GM11168 (cell line): ENCODE results near the gene KRT33B.
"Not testable (repeated sequence)": the region's sequence is repeated elsewhere in the genome, so short reads cannot be mapped to it uniquely, and the experiment has no call there.

ENCODE experiments used
- in situ Hi-C: fragments of 300-500 bp; cut with MboI; formaldehyde crosslinking; loops from one replicate; pipeline ENCODE4 v1.12.0; 2022; ENCODE audit warnings: low sequenced_read_pairs; ENCODE audit not compliant: unreplicated experiment

The KRT33B gene

DNA sequence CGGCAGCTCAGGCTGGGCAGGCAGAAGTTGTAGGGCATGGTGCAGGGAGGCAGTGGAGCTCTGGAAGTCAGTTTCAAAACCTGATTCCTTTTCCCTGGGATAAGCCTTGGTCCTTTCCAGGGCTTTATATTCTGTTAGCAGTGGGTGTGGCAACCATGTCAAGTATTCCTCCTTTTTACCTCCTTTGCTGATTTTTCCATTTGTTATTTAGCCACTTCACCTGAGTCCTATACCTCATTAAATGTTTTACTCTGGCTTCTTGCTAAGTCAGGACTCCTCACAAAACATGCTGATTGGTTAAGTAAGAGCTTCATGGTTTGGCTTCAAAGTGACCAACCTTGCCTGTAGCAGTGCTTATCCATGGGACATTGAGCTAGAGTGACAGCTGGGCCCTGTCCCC, at the start of gene KRT33B:
Gene KRT33B, minus strand, starts transcription at position 101 of the 400 bp plus-strand sequence. Its CDS starts 63 bp downstream, at position 38.
- in situ Hi-C loops, result no loop called here

DNA sequence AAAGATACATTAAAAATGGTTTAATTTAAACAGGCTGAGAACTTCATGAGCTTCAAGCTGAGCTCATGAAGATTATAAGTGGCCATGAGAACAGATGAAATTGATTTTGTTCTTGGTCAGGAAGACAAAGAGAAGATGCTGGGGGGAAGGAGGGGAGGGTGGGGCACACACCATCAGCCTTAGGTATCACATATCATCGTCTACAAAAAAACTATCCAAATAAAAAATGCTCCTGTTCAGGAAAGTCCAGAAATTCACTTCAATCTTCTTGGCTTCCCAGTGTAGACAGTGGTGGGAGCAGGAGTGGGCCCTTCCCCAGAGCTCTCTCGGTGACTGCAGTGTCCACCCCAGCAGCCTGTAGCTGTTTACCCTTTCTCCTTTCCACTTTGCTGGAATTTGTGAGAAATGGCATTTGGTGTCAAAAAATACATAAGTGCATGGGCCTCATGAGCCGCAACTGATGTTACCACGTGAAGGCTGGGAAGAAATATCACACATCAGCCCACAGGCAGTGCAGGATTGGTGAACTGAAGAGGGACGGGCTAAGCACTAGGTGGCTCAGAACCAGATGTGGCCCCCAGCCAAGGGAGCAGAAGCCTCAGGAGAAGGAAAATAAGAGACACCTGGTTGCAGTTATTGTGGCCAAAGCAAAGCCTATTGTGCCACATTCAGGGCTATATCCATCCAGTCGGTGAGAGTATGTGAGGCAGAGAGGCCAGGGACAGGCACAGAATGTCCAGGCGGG, 48.7 kb upstream of the KRT33B start:
- in situ Hi-C loops, result no loop called here

DNA sequence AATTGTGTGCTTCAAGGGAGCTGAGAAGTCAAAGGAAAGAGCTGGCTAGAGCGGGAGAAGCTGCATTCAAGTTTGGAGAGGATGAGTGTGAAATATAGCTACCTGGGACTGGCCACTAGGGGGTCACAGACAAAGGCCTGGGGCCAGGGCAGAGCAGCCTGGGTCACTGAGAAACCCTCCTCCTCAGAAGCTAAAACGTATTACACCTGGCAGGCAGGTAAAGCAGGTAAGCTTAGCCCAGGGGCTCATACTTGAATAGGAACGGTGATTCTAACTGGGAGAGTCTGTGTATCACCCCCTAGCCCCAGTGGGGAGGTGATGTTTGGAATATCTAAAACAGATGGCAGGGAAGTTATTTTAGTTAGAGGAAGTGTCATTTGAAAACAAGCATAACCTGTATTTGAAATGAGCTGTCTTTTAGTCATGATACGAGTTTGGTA, 48.0 kb upstream of the KRT33B start:
- in situ Hi-C loops, result no loop called here

DNA sequence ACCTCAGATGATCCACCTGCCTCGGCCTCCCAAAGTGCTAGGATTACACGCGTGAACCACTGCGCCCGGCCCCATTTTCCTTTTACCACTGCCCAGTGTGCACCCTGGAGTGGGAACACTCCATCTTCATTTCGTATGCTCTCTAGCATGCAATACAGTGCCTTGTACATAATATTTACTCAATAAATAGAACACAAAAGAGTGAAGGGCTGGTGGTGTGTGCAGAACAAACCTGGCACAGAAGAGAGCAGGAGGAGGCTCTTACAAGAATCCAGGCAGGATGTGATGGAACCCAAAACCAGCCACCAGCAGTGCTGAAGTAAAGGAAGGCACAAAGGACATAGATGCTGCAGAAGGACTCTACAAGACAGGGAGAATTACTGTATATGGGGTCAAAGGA, 47.5 kb upstream of the KRT33B start:
- in situ Hi-C loops, result no loop called here

DNA sequence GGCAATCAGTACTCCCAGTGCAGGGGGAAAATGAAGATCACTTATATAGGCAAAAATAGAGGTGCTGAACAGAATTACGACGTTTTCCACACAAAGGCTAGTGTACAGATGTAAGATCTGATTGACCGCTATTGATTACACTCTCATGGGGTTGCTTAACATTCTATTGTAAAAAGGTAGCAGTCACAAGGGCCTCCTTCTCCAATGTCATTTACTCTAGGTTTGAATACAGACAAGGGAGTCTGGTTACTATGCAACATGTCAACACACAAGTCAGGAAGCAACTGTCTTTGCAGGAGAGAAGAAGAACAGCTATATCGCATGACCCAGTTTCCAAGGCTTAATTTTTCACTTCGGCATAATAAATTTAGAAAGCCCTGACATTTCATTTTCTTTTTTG, 46.9 kb upstream of the KRT33B start:
- in situ Hi-C loops, result no loop called here

DNA sequence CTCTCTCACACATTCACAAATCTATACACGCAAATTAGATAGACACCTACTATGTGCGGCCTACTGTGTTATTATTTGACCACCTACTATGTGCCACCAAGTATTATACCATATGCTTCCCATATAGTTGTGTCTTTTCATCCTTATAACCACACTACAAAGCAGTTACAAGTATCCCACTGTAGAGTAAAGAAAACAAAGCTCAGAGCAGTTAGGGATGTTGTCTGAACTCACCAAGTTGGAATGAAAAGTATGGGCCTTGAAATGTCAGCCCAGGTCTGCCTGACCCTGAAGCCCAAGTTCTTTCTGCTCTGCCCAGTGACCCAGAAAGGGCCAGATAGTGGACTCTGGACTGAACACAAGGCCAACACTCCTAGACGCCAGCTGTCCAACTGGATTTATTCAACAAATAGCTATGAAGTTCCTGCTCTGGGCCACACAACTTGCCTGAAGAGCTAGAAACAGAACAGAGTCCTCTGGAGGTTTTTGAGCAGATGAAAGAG, 46.3 kb upstream of the KRT33B start:
- in situ Hi-C loops, result no loop called here

DNA sequence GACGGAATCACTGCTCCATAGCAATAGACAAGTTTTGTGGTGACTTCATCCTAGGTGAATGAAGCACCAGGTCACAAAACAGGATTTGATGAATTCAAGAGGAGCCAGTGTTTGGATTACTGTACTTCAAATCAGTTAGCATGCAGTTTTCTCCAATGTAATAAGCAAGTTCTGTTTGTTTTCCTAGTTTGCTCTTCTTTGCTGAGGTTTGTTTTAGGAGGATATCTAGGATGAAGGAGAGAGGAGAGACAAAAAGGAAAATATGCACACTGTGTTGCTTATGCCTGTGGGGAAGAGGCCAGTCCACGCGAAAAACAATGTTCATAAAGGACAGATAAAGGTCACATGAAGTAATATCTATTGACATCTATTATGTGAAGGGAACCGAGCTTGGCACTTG, 45.8 kb upstream of the KRT33B start:
- in situ Hi-C loops, result no loop called here

DNA sequence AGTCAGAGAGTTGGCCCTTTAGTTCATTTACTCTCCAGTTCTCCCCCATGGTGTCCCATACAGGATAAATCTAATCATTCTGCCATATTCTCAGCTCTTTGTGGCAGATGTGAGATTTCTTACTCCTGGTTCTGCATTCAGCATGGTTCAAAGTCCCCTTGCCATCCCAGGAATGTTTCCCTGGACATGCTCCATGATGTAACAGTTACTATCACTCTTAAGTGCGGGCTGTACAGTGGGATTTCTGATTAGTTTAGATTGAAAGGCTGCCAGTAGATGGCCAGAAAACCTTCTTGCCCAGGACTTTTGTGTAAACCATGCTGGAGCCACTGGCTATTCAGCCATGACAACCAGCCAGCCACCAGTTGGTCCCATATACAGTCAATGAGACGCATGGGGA, 44.4 kb upstream of the KRT33B start:
- in situ Hi-C loops, result no loop called here

DNA sequence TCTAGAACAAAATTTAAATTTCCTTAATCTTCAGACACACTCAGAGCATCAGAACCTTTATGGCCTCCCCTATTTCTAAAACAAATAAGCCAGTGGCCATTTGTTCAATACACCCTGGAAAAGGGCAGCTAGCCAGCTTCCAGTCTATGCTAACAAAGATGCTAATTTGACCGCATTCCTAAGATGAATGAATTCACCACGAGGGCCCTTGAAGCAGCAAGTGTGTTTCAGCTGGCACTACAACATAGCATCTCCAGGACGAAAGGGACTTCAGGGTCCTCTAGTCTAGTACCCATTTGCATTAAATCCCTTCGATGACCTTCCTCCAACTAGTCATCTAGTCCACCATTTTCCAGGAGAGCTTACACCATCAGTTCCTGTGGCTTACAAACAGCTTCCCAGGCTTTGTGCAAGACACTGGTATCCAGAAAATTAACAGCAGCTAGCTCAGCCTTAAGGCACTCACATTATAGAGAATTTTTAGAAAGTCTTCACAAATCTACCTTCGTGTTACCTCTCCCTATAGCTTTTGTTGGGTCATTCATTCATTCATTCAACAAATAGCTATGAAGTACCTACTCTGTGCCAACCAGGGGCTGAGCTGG, 43.8 kb upstream of the KRT33B start:
- in situ Hi-C loops, result no loop called here

DNA sequence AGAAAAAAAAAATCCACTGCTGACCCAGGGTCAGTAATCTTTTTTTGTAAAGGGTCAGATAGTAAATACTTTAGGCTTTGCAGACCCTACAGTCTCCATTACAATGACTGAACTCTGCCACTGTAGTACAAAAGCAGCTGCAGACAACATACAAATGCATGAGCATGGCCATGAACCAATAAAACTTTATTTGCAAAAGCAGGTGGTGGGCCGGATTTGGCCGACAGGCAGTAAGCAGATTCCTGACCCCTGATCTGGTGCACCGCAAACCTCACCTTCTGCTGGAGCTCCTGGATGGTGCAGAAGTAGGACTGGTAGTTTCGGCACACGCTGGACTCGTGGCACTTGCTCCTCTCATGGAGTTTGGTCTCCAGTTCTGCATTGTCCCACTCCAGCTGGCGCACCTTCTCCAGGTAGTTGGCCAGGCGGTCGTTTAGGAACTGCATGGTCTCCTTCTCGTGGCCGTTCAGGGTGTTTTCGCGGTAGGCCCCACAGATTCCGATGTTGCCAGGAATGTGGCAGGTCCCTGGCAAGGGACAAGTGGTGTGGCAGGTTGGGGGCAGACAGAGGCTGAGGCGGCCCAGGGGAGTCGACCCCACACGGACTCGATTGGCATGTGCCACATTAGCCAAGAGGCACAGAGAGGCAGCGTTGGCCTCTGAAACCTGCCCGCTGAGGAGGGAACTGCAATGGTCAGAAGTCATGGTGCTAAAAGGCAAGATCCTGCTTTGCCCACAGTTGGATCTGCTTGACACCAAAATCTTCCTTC, 41.6 kb upstream of the KRT33B start:
- in situ Hi-C loops, result no loop called here

DNA sequence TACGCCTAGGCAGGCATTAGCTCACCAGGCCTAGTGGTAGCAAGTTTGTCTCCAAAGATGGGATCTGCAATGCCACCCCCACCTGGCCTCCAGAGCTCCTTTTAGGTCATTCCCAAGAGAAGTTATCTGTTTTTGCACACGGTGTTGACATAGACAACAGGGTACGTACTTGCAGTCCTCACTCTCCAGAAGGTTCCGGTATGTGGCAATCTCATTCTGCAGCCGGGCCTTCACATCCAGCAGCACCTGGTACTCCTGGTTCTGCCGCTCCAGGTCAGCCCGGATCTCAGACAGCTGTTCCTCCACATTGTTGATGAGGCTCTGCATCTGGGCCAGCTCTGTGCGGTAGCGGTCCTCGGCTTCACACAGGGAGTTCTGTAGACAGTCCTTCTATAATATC, 37.6 kb upstream of the KRT33B start:
- in situ Hi-C loops, result no loop called here

DNA sequence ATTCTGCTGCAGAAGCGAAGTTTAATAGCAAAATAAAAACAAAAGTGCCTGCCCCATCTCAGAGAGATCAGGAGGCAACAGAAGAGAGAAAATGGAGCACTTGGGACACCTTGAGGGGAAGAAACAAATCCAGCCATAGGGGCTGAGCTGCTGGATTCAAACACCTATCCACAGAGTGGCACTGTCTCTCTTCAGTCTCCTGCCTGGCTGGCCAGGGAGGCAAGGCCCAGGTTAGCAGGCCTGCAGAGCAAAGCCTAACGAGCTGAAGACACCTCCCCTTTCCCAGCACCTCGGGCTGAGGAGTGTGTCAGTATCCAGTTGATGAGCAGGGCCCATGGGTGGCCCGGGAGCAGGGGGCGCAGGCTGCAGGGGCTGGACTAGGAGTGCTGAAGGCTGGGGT, 36.6 kb upstream of the KRT33B start:
- in situ Hi-C loops, result no loop called here

DNA sequence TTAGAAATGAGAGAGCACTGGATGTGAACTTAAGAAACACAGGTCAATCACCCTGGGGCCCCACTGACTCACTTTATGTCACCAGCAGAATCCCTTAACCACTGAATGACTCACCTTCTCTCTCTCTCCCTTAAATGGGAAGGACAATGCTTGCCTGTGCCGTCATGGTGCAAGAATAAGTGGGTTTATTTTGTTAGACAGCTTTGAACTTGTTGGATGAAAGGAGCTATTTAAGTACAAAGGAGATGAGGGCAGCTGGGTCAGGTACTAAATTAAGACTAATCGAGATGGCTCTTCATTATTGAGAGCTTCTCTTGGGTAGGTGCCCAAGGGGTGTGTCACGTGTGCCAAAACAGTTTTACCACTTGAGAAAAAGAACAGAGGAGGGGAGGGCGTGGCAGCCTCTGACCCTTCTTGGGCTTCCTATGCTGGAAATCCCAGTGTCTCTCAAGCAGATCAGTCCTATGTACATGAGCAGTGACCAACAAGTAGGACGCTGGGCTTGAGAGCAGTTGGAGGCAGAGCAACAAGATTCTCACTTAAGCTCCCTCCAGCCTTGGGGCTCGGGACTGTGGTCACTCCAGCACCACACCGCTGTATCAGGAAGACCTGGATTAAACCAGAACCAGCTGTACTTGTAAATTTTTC, 34.5 kb upstream of the KRT33B start:
- in situ Hi-C loops, result no loop called here

DNA sequence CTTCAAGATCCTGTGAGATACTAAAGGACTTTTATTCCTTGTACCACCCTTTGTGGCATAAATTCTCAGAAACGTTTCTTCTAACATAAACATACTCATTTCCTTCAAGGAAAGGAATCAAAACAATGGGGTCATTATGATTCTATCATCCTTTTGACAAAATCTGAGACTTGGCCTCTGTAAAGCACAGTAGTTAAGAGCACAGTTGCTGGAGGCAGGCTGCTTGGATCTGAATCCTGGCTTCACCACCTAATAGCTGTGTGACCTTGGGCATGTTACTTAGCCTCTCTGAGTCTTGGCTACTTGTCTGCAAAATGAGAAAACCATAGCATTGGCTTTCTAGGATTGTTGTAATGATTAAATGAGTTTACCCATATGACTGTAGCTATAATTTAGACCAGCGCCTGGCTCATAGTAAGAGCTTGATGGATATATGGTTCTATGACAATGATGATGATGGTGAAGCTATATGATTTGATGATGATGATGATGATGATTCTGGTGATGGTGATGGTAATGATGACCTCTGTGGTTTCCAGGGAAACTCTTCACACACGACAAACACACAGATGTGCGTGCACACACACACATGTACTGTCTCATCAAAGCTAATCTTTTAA, 33.9 kb upstream of the KRT33B start:
- in situ Hi-C loops, result no loop called here

DNA sequence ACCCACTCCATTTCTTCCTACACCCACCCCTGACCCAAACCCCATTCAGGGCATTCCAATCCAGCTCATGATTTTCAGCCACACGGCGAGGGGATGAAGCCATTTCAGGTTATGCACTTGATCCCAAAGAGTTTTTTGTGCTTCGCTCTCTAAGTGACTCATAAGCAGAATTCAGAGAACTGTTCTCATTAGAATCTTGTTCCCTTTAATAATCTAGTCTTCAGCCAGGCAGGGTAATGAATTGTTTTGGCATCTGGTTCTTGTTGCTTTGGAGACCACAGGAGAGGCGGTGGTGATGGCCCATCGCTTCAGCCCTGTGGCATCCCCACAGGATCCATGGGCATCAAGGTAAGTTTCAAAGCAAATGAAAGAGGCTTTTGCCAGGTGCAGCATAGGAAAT, 32.5 kb upstream of the KRT33B start:
- in situ Hi-C loops, result no loop called here

DNA sequence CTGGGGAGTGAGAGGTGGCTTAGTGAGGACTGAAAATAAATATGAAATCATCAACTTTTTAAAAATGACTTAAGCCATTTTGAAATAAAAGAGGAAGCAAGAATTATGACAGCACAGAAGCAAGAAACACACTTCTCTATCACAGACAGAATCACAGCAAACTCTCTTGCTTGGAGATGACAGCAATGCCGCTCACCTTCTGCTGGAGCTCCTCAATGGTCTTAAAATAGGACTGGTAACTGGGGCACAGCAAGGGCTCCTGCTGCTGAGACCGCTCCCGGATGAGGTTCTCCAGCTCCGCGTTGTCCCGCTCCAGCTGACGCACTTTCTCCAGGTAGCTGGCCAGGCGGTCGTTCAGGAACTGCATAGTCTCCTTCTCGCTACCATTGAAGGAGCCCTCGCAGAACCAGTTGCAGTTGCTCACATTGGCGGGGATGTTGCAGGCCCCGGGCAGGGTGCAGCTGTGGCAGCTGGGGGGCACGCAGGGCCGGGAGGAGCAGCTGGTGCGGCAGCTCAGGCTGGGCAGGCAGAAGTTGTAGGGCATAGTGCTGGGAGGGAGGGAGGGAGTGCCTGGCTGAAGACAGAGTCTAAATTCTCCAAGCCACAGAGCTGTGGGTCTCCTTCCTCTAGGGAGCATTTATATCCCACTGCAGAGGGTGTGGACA, 27.5 kb upstream of the KRT33B start, which contains the start of gene KRT31:
Gene KRT31, minus strand, starts transcription at position 613 of the 665 bp plus-strand sequence. Its CDS starts 69 bp downstream, at position 544.
- in situ Hi-C loops, result no loop called here

DNA sequence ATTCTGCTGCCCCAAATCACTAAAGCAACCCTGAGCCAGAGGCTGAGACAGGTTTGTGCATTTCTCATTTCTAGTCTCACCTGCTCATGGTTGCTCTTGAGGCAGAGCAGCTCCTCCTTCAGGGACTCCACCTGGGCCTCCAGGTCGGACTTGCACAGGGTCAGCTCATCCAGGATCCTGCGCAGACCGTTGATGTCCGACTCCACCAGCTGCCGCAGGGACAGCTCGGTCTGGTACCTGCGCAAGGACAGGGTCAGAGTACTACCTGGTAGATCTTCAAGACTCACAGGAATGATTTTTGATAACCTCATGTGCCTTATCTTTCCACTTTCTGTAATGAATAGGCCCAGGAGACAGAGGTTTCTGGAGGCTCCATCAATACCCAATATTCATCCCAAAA, 26.7 kb upstream of the KRT33B start:
- in situ Hi-C loops, result no loop called here

DNA sequence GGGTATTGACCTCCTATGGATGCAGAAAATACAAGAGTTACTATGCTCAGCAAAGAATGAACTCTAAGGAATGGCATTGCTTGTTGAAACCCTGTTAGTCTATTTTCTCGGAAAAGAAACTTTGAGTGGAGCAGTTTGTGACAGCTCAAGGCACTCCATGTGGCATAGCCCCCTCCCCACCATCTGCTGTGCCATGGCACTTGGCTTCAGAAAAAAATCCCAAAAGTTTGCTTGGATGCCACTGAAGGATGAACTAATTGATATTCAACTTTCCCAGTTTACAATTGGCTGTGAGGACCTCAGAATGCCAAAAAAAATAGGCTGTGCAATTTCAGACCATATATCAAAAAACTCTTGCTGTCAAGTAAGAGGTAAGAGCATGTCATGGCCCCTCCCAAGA, 26.0 kb upstream of the KRT33B start:
- in situ Hi-C loops, result no loop called here

DNA sequence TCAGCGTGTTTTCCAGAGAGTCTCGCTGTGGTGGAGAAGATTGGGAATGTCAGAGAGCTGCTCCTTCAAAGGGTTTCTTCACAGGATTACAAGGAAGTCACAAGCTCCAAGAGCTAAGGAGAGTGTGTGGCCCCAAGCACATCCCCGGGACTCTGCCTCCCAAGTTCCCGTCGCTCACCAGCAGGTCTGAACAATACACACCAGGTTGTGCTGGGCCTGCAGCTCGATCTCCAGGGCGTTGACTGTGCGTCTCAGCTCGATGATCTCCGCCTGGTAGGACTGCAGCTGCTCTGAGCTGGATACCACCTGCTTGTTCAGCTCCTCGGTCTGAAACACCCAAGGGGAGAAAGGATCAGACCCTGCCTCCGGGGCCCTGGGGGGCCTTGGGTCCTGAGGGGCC, 25.4 kb upstream of the KRT33B start:
- in situ Hi-C loops, result not testable (repeated sequence)
